ENCODE results near the gene BLOC1S3. TPM values are rescaled to one million over a fixed set of nuclear protein-coding genes. Genes with fewer than 3 reads are reported as not detected.

Gene BLOC1S3
- total and polyA plus RNA-seq, 2 of the 13 experiments (the other 11 are each of a cell fraction or from before 2014, with no cell fraction given): 4.3 to 4.8 TPM

DNA sequence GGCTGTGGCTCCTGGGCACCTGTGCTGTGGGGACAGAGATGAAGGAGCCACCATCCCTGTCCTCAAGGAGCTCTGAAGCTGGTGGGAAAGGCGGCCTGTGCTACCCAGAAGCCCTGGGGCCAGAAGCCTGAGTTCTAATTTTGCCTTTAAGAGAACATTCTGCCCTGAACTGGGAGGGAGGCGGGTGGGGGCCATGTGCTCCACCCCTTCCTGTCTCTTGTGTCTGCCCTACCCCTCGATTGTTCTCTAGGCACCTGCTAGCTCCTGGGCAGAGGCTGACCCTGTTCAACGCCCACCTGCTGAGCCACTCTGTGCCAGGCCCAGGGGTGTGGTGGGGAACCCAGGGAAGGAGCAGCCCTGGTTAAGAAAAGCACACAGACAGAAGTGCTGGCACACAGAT, 6.4 kb upstream of the BLOC1S3 start (continued):
- TF ChIP-seq SOX13 (IDR thresholded peaks at IDR 0.05) (no peak), SOX13 (CRISPR knock-in tag; conservative IDR thresholded peaks at IDR 0.05 in 1 of 2, IDR thresholded peaks at IDR 0.05 in 1 of 2) (0 out of 4 replicates have a peak, but pooled peaks of 1 of the 2 experiments have one; percentile 7)

DNA sequence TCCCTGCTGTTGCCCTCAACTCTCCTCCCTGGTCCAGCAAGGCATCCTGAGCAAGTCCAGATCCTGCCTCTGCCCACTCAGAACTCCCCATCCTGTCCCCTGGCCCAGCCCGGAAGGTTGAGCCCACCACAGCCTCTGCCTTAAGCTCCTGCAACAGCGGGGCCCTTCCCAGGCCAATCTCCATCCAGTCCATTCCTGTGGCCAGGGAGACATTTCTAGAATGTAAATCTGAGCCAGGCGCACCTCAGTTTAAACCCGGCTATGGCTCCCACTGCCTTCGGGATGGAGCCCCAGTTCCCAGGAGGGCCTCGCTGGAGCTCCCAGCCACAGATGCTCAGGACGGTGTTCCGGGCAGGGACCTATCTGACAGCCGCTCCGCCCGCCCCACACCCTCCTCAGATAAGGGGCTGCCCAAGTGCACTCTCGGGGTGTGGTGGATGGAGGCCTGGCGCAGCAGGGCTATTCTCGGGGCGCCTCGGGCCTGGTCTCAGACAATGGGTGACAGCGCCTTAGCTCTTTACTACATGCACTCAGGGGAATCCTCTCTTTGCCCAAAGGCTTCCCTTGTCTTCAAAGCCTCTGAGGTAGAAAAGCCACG, 5.9 kb upstream of the BLOC1S3 start:
- no peaks in the 10 kb centered on the region for H3K9me3 ChIP-seq (ENCODE audit: low read length)
- H3K4me1 ChIP-seq (ENCODE audit: insufficient read depth, low read length): peaks cover 82% of the 10 kb centered on the region
- no peak for FAIRE-seq
- TF ChIP-seq ZNF343 (CRISPR knock-in tag; IDR thresholded peaks at IDR 0.05) (no peak), ZBTB38 (CRISPR knock-in tag; IDR thresholded peaks at IDR 0.05) (0 out of 2 replicates have a peak, but pooled peaks have one; percentile 13), MTA3 (CRISPR knock-in tag; IDR thresholded peaks at IDR 0.05) (no peak), FOXO1 (CRISPR knock-in tag; IDR thresholded peaks at IDR 0.05) (no peak)
- H3K79me2 ChIP-seq (ENCODE audit: insufficient read depth, low read length): peaks cover 2% of the 10 kb centered on the region
- H4K20me1 ChIP-seq (ENCODE audit: insufficient read depth, low read length): no peaks in the 10 kb centered on the region
- no peaks in the 10 kb centered on the region; a peak in 1 of 5 replicates for H3K27me3 ChIP-seq (ENCODE audit: control insufficient read depth in 1 of 2, insufficient read depth in 2 of 2, low read length in 2 of 2)
- no peak overlapping the region for H3K9ac ChIP-seq (ENCODE audit: insufficient read depth, low read depth, low read length)
- no peak for DNase-seq (ENCODE audit: low spot score)
- intact Hi-C loops (cut with micrococcal nuclease; ENCODE audit: unreplicated experiment) (no loop called here), in situ Hi-C loops (cut with HindIII; ENCODE audit: extremely low pct_ligation_motif_present, low pct_unique_long_range_greater_than_20kb) (no loop called here)
- peak overlapping the region; percentile 29; the same call in 1 of the 2 replicates for H3K4me2 ChIP-seq (ENCODE audit: low read depth, low read length)
- ChIA-PET POLR2A (no interaction called here), CTCF (ENCODE audit: low intra/inter-chr PET ratio, low total read pairs) (no interaction called here)
- H2AFZ ChIP-seq (ENCODE audit: low read length): no peak overlapping the region
- no TSS peak for BruUV-seq (replicated peaks)
- H3K4me3 ChIP-seq (replicated peaks in 1 of 3; ENCODE audit: insufficient read depth in 1 of 3, low read depth in 2 of 3, low read length in 3 of 3): no peak overlapping the region; a peak in 1 of 6 replicates
- 81% methylated on average over 5 of the region's 18 CpGs for WGBS (ENCODE audit: low lambda C conversion rate)
- no peaks in the 10 kb centered on the region for H3K36me3 ChIP-seq (replicated peaks in 1 of 2; ENCODE audit: control insufficient read depth in 1 of 2, insufficient read depth in 2 of 2, low read length in 2 of 2)
- no peak for ATAC-seq
- H3K27ac ChIP-seq (ENCODE audit: extremely low read length, insufficient read depth, low read length): no peak overlapping the region

DNA sequence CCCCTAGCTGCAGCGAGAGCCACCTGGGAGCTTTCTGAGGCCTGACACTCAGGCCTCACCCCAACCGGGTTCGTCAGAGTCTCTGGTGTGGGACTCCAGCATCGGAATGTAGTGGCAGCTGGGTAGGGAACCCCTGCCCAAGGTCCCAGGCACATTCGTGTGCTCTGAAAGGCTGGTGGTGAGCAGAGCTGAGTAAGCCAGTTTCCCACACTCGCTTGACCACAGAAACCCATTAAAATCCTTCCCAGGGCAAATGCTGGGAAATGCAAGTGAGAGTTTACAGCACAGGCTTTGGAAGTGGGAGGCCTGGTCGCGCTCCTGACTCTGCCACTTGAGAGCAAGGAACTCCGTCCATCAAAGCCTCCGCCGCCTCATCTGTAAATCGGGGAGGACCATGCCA, 4.8 kb upstream of the BLOC1S3 start:
- peak overlapping the region; percentile 43; the same call in 1 of the 2 replicates for H3K4me2 ChIP-seq (ENCODE audit: low read depth, low read length)
- TF ChIP-seq, protein P1, sequence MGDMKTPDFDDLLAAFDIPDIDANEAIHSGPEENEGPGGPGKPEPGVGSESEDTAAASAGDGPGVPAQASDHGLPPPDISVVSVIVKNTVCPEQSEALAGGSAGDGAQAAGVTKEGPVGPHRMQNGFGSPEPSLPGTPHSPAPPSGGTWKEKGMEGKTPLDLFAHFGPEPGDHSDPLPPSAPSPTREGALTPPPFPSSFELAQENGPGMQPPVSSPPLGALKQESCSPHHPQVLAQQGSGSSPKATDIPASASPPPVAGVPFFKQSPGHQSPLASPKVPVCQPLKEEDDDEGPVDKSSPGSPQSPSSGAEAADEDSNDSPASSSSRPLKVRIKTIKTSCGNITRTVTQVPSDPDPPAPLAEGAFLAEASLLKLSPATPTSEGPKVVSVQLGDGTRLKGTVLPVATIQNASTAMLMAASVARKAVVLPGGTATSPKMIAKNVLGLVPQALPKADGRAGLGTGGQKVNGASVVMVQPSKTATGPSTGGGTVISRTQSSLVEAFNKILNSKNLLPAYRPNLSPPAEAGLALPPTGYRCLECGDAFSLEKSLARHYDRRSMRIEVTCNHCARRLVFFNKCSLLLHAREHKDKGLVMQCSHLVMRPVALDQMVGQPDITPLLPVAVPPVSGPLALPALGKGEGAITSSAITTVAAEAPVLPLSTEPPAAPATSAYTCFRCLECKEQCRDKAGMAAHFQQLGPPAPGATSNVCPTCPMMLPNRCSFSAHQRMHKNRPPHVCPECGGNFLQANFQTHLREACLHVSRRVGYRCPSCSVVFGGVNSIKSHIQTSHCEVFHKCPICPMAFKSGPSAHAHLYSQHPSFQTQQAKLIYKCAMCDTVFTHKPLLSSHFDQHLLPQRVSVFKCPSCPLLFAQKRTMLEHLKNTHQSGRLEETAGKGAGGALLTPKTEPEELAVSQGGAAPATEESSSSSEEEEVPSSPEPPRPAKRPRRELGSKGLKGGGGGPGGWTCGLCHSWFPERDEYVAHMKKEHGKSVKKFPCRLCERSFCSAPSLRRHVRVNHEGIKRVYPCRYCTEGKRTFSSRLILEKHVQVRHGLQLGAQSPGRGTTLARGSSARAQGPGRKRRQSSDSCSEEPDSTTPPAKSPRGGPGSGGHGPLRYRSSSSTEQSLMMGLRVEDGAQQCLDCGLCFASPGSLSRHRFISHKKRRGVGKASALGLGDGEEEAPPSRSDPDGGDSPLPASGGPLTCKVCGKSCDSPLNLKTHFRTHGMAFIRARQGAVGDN (CRISPR knock-in tag; IDR thresholded peaks at IDR 0.05): 0 out of 2 replicates have a peak, but pooled peaks have one; percentile 12
- peak; percentile 23; the same call in 1 of the 2 replicates for TF ChIP-seq ZBTB38 (CRISPR knock-in tag; IDR thresholded peaks at IDR 0.05)
- TF ChIP-seq BCL6 (CRISPR knock-in tag; IDR thresholded peaks at IDR 0.05): no peak
- ATAC-seq (no peak), DNase-seq (ENCODE audit: low spot score) (no peak), FAIRE-seq (no peak)
- H3K36me3 ChIP-seq (replicated peaks in 1 of 2; ENCODE audit: control insufficient read depth in 1 of 2, insufficient read depth in 2 of 2, low read length in 2 of 2): no peaks in the 10 kb centered on the region
- H3K27ac ChIP-seq (ENCODE audit: extremely low read length, insufficient read depth, low read length): no peak overlapping the region
- in situ Hi-C loops (cut with HindIII; ENCODE audit: extremely low pct_ligation_motif_present, low pct_unique_long_range_greater_than_20kb): no loop called here
- intact Hi-C loops (cut with micrococcal nuclease; ENCODE audit: unreplicated experiment): no loop called here
- no peak overlapping the region; a peak in 2 of 6 replicates for H3K4me3 ChIP-seq (replicated peaks in 1 of 3; ENCODE audit: insufficient read depth in 1 of 3, low read depth in 2 of 3, low read length in 3 of 3)
- no peaks in the 10 kb centered on the region for H4K20me1 ChIP-seq (ENCODE audit: insufficient read depth, low read length)
- 63% methylated on average over 11 of the region's 12 CpGs for WGBS (ENCODE audit: low lambda C conversion rate)
- peaks cover 2% of the 10 kb centered on the region for H3K79me2 ChIP-seq (ENCODE audit: insufficient read depth, low read length)
- CTCF ChIA-PET (ENCODE audit: low intra/inter-chr PET ratio, low total read pairs): no interaction called here
- POLR2A ChIA-PET: interaction anchor here (1.4 kb wide), 1 partner anchor 9 kb away, joined by 3 read pairs; no protein-coding TSS in a partner anchor
- H3K9ac ChIP-seq (ENCODE audit: insufficient read depth, low read depth, low read length): peak overlapping the region; percentile 13; the same call in 1 of the 2 replicates
- H3K4me1 ChIP-seq (ENCODE audit: insufficient read depth, low read length): peaks cover 71% of the 10 kb centered on the region
- no TSS peak for BruUV-seq (replicated peaks)
- H2AFZ ChIP-seq (ENCODE audit: low read length): no peak overlapping the region
- H3K27me3 ChIP-seq (ENCODE audit: control insufficient read depth in 1 of 2, insufficient read depth in 2 of 2, low read length in 2 of 2): no peaks in the 10 kb centered on the region; a peak in 1 of 5 replicates
- no peaks in the 10 kb centered on the region for H3K9me3 ChIP-seq (ENCODE audit: low read length)

Measured in HepG2 (cell line).